Fibroblast of peridontal ligament (primary cell): Measurements from ENCODE around the gene SIX6.
A peak's percentile ranks its signal among the peaks of the same experiment; 100 is the strongest.
"Not testable (repeated sequence)": the region's sequence is repeated elsewhere in the genome, so short reads cannot be mapped to it uniquely, and the experiment has no call there.

Source experiments
- DNase-seq: peaks from one replicate; pipeline ENCODE4 v3.0.0-alpha.2; 2010; ENCODE audit errors: extremely low read depth

The SIX6 gene

DNA sequence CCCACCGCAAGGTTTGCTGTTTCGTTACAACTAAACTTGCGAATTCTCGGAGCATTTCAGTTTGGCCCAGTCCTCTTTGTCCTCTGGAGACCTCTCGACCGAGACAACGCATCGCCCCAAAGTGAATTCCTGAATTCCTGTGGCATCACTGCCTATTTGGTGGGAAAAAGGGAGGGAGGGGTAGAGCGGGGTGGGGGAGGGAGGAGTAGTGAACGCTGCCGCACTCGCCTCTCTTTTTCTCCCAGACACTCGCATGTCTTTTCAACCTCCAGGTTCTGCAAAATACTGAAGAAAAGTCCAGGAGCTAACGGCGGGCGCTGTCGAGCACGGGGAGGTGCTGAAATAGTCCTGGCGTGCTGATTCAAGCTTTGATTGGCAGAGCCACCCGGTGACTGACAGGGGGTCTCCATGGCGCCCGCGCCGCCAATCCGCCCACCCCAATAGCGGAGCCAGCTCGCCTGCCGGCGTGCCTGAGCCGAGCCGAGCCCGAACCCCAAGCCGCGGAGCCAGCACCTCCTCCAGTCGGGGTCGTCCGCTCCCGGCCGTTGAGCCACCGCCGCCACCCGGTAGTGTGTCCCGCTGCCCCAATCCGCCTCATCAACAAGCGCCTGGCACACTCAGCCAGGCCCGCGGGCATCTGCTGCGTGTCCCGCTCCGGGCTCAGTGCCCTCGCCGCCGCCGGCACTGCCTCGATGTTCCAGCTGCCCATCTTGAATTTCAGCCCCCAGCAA is at the start of gene SIX6:
Gene SIX6, plus strand, starts transcription at position 440 of the 731 bp plus-strand sequence. Its CDS starts 253 bp downstream, at position 693.
- peak; percentile 47 for DNase-seq

DNA sequence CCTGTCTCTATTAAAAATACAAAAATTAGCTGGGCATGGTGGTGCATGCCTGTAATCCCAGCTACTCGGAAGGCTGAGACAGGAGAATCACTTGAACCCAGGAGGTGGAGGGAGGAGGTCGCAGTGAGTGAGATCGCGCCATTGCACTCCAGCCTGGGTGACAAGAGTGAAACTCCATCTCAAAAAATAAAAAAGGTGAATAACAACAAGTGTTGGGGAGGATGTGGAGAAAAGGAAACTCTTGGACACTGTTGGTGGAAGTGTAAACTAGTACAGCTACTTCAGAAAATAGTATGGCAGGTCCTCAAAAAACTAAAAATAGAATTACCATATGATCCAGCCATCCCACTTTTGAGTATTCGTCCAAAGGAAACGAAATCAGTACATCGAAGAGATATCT is 28.7 kb upstream of the SIX6 start:
- not testable (repeated sequence) for DNase-seq

DNA sequence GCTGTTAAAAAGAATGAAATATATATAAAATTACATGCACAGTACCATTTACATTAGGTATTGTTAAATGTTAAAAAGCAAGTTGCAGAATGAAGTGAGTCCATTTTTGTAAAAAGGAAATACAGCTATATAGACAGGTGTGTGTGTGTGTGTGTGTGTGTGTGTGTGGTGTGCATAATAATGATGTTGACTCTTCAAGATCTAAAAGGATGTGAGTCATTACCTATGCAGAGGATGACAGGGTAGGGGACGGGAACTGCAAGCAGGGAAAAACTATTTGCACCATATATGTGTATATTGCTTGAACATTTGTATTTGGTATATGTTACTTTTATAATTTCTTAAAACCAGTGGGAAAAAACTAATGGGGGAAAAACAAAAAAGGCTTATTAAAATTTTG is 26.2 kb upstream of the SIX6 start:
- no peak for DNase-seq

DNA sequence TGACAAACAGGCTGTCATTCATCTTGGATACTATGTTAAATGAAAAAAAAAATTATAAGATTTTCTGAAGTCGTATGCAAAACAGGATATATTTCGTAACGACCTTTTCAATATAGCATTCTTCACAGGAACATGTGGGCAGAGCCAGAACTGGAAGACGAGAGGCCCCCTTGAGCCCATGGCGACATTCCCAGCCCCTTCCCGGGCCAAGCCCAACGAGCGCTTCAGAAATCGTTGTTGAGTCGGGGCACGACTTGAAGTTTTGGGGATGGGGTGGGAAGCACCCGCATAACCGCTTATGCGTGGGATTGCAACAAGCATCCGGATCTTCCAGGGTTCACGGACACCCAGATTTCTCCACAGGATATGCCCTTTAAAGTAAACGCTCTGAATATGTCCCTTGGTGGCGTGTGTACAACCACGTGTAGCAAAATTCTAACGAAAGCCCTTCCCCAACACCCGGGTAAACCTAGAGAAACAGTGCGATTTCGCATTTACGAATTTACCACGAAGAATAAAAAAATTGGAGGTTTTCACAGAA is 23.8 kb upstream of the SIX6 start:
- DNase-seq: peak; percentile 41

GRCh38 chr14:60485598-60486251 is 23.2 kb upstream of the SIX6 start, which contains the start of gene C14orf39:
Gene C14orf39, minus strand, starts transcription at chr14:60486063. Its CDS starts 985 bp downstream, at chr14:60485078.
- peak; percentile 64 for DNase-seq

DNA sequence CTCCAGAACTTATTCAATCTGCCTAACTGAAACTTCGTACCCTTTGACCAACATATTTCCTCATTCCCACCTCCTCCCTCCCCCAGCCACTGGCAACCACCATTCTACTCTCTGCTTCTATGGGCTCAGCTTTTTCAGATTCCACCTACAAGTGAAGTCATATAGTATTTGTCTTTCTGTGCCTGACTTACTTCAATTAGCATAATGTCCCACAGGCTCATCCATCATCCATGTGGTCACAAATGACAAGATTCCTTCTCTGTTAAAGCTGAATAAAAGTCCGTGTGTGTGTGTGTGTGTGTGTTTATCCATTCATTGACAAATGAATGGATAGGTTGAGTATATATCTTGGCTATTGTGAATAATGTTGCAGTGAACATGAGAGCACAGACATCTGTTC is 21.7 kb upstream of the SIX6 start:
- DNase-seq: no peak

- peak; percentile 25 for DNase-seq
Observed at GRCh38 chr14:60488175-60488574, 20.8 kb upstream of the SIX6 start.

DNA sequence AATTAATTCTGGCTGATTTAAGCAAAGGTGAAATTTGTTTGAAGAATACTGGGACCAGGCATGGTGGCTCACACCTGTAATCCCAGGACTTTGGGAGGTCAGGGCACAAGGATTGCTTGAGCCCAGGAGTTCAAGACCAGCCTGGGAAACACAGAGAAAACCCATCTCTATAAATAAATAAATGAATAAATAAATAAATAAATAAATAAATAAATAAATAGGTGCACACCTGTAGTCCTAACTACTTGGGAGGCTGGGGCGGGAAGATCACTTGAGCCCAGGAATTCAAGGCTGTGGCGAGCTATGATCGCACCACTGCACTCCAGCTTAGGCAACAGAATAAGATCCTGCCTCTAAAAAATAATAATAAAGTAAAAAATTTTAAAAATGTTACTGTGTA is 18.7 kb upstream of the SIX6 start:
- DNase-seq: no peak

DNA sequence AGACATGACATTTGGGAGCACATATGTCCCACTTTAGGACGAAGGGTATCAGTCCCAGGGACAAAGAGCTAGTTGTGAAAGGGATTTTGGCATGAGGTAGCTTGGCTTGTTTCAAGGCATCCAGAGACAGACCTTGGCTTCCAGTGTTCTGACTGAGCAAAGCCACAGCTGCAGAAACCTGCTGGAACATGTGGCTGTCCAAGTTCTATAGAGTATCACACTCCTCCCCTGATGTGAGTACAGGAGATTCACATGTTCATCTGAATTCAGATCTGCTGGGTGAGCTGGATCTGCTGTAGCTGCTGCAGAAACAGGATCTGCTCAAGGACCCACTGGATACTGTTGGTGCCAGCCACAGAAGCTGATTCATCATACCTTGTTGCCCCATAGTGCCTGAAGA is 13.0 kb upstream of the SIX6 start:
- no peak for DNase-seq

- DNase-seq: no peak
Observed at GRCh38 chr14:60502541-60502940, 6.4 kb upstream of the SIX6 start.

- DNase-seq: no peak
Observed at GRCh38 chr14:60505448-60505847, 3.5 kb upstream of the SIX6 start.

- DNase-seq: no peak
Observed at GRCh38 chr14:60506010-60506409, 2.9 kb upstream of the SIX6 start.

- DNase-seq: no peak
Observed at GRCh38 chr14:60506462-60506984, 2.4 kb upstream of the SIX6 start.

DNA sequence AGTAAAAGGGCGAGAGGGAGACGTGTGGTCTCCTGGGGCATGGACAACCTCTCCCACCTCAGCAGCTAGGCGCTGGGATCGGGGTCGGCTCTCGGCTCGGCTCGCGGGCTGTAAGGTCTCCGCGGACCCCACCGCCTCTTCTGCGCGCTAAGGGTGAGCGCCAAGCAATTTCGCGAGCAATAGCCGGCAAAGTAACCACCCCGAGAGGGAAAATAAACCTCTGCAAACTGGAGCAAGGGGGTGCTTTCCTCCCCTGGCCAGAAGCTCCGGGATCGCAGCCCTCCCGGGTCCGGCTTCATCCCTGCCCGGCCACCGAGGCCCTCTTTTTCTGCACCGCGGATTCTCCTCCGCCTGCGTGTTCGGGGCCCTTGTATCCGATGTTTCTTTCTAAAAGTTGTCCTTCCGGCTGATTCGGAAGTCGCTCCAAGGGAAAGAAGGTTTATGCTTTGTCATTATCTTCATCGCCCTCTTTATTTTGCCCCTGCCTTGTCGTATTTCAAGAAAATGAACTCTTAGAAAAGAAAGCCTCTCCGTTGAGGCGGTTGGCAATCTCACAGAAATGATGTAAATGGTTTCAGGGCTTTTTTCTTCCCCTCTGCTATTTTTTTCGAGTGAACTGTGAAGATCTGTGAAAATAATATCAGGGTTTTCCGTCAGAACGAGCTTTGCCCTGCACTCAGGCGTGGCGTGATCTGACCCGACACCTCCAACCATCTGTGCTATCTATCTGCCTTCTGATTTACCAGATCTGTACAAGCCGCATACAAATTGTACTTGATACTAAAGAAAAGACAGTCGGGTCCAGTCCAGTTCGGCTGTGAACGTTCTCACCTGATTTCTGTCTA is 1.7 kb upstream of the SIX6 start:
- DNase-seq: no peak

GRCh38 chr14:60508363-60508706 is 611 bp upstream of the SIX6 start:
- no peak for DNase-seq

DNA sequence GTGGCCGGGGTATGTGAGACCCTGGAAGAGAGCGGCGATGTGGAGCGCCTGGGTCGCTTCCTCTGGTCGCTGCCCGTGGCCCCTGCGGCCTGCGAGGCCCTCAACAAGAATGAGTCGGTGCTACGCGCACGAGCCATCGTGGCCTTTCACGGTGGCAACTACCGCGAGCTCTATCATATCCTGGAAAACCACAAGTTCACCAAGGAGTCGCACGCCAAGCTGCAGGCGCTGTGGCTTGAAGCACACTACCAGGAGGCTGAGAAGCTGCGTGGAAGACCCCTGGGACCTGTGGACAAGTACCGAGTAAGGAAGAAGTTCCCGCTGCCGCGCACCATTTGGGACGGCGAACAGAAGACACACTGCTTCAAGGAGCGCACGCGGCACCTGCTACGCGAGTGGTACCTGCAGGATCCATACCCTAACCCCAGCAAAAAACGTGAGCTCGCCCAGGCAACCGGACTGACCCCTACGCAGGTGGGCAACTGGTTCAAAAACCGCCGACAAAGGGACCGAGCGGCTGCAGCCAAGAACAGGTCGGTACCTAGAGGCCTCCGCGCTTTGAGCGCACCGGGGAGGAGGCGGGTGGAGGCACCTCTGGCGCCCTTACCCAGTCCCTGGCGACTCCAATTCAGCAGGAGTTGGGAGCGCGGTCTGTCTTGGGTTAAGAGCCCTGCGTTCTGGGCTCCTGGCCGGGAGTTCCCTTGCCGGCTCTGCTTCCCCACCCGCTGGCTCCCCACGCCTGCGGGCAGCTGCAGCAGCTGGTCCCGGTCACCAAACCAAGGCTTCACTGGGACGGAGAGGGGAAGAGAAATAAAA is 700 bp downstream of the SIX6 start:
- no peak for DNase-seq

- DNase-seq: no peak
Observed at GRCh38 chr14:60510254-60510950, 1.5 kb downstream of the SIX6 start.

DNA sequence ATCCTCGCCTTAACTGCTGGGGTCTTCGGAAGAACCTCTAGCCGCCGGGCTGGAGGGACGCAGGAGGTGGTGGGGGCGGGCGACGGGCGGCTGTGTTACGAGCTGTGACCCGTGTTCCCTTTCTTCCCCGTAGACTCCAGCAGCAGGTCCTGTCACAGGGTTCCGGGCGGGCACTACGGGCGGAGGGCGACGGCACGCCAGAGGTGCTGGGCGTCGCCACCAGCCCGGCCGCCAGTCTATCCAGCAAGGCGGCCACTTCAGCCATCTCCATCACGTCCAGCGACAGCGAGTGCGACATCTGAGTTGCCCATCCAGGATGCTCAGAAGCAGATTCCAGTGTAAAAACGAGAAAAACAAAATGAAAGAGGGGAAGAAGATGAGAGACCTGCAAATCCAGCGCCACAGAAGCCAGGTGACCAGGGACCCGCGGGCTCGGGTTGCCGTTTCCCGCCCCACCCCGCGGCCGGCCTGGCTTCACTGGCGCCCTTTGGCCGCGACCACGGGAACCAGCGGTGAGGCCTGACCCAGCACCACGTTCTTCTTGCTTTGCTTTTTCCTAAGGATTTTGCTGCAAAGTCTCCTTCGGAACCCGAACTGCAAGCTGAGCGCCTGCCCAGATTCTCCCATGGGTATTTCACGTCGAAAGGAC is 2.1 kb downstream of the SIX6 start:
- no peak for DNase-seq

DNA sequence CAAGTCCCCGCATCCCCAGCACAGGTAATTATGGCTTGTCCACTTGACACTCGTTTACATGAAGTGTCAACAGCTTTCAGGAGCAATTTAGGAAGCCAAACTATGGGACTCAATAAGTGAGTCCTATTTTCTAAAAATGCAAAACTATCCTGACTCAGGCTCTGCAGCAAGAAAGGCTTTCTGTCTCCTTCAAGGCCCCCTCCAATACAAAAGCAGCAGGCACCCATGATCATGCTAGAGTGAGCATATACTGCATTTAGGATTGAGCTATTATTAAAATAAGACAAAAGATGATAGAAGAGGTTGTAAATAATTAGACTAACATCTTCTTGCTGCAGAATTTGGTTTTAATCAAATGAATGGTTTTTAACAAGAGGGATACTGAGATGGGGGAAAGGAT is 3.2 kb downstream of the SIX6 start:
- DNase-seq: no peak

DNA sequence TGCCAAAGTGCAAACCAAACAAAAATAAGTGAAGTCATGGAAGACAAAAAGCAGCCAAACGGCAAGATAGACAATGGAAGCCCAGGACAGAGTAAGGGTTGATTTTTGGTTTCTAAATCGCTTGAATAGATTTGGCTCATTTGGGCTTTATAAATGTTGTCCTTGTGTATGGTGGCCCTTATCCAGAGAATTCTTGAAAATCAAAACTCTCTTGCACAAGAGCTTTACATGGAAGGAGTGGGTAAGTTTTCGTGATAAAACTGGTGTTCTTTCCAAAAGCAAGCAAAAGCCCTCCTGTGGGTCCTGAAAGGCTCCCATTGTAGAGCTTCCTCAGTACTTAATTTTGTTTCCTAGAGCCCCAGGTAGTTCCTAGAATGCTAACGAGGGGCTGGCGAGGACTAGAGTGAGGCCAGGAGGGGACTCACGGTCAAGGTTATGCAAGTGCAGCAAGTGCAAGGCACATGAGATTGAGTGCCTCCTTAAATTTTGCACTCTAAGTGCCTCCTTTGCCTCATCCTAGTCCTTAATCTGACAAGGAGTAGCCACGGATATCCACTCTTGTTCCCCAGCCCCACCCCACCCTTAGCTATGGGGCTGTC is 4.1 kb downstream of the SIX6 start:
- DNase-seq: no peak
